ENCODE measurements around the gene ENTPD2. TPM values are rescaled to one million over a fixed set of nuclear protein-coding genes. Genes with fewer than 3 reads are reported as not detected.

ENTPD2 gene
- total and polyA plus RNA-seq, 9 of the 15 experiments (the other 6 are each of a cell fraction or from before 2014, with no cell fraction given) = 0.04 to 0.60 (median 0.14) TPM; not detected in 4

- H3K9me3 ChIP-seq (replicated peaks; ENCODE audit: control insufficient read depth, insufficient read depth, low read depth, low read length) = no peaks in the 10 kb centered on the region
- FAIRE-seq (no peak), DNase-seq (ENCODE audit: extremely low read depth in 1 of 4, low spot score in 3 of 4) (no peak), ATAC-seq (no peak)
- H3K4me1 ChIP-seq (replicated peaks in 1 of 2; ENCODE audit: control insufficient read depth in 2 of 2, insufficient read depth in 2 of 2, low read length in 2 of 2) = peaks cover 8 to 91% of the 10 kb centered on the region in 2 experiments
- no peaks in the 10 kb centered on the region for H3K27me3 ChIP-seq (ENCODE audit: control insufficient read depth in 2 of 2, insufficient read depth in 2 of 2, low read length in 2 of 2)
- H3K4me3 ChIP-seq = no peak overlapping the region
- intact Hi-C loops (cut with micrococcal nuclease) = no loop called here
- BruUV-seq (replicated peaks) = no TSS peak
- in situ Hi-C loops (cut with MboI) = no loop called here
- H4K20me1 ChIP-seq (replicated peaks; ENCODE audit: control insufficient read depth, insufficient read depth, low read length) = 0 out of 2 replicates have a peak, but pooled peaks cover 5% of the 10 kb centered on the region
- ChIA-PET POLR2A (interaction anchor here (0.6 to 1.1 kb wide), 5 partner anchors 12 to 1574 kb away, joined by 3 to 4 read pairs (median 3); partner anchors contain the start of gene PTGDS), CTCF (ENCODE audit: low intra/inter-chr PET ratio) (no interaction called here)
- no peak overlapping the region for H2AFZ ChIP-seq (ENCODE audit: low read depth, low read length)
- WGBS (ENCODE audit: insufficient coverage, low coverage, missing lambda C conversion rate) = 97% methylated on average over 6 of the region's 23 CpGs
- no peaks in the 10 kb centered on the region for H3K9me1 ChIP-seq (ENCODE audit: control insufficient read depth, insufficient read depth, low read length)
- H3K4me2 ChIP-seq (ENCODE audit: insufficient read depth, low read length) = peak overlapping the region; percentile 18; the same call in 1 of the 2 replicates
- H3K9ac ChIP-seq (ENCODE audit: insufficient read depth in 1 of 2, low read depth in 2 of 2, low read length in 2 of 2) = peak overlapping the region in 1 of 2 experiments; percentile 11; a peak in 2 of 4 replicates
- H3K79me2 ChIP-seq (ENCODE audit: control insufficient read depth, insufficient read depth, low read length) = peaks cover 3% of the 10 kb centered on the region; the same call in 1 of the 3 replicates
- no peaks in the 10 kb centered on the region for H3K36me3 ChIP-seq (ENCODE audit: control insufficient read depth, insufficient read depth, low read length)
- H3K27ac ChIP-seq (ENCODE audit: extremely low read depth, low read depth, low read length) = no peak overlapping the region
- TF ChIP-seq MCM5 (IDR thresholded peaks at IDR 0.05; ENCODE audit: low read depth) = no peak
- no peak for TF ChIP-seq ZNF398 (CRISPR knock-in tag; IDR thresholded peaks at IDR 0.05)
- TF ChIP-seq ZNF263 (CRISPR knock-in tag; IDR thresholded peaks at IDR 0.05; ENCODE audit: borderline replicate concordance) = no peak
- no peak for TF ChIP-seq BRD4 (IDR thresholded peaks at IDR 0.05)
- no peak for TF ChIP-seq ZNF174 (CRISPR knock-in tag; IDR thresholded peaks at IDR 0.05)
- no peak for TF ChIP-seq ZFP1 (CRISPR knock-in tag; IDR thresholded peaks at IDR 0.05)
- TF ChIP-seq FIP1L1 (IDR thresholded peaks at IDR 0.05; ENCODE audit: low read depth, low read length, poor library complexity, severe bottlenecking) = peak; percentile 7
- no peak for TF ChIP-seq E2F5 (CRISPR knock-in tag; IDR thresholded peaks at IDR 0.05)
- TF ChIP-seq SUPT5H (IDR thresholded peaks at IDR 0.05) = no peak
- TF ChIP-seq GTF2F1 (IDR thresholded peaks at IDR 0.05; ENCODE audit: low read depth, low read length) = no peak
- TF ChIP-seq ZSCAN32 (CRISPR knock-in tag; IDR thresholded peaks at IDR 0.05) = no peak
- TF ChIP-seq ZNF609 (CRISPR knock-in tag; IDR thresholded peaks at IDR 0.05; ENCODE audit: borderline replicate concordance) = no peak
- TF ChIP-seq E2F6 (IDR thresholded peaks at IDR 0.05; ENCODE audit: borderline replicate concordance in 1 of 2, extremely low read depth in 1 of 2, insufficient read depth in 1 of 2, insufficient read length in 1 of 2, low read depth in 1 of 2, low read length in 1 of 2, poor library complexity in 1 of 2, severe bottlenecking in 1 of 2) = no peak
- no peak for TF ChIP-seq ZNF146 (CRISPR knock-in tag; IDR thresholded peaks at IDR 0.05; ENCODE audit: unreplicated experiment)
Measured at GRCh38 chr9:137022662-137023008, 31.2 kb downstream of the ENTPD2 start.

Measured in K562 (cell line).